ENCODE measurements around the gene AIFM3.

AIFM3 gene

DNA sequence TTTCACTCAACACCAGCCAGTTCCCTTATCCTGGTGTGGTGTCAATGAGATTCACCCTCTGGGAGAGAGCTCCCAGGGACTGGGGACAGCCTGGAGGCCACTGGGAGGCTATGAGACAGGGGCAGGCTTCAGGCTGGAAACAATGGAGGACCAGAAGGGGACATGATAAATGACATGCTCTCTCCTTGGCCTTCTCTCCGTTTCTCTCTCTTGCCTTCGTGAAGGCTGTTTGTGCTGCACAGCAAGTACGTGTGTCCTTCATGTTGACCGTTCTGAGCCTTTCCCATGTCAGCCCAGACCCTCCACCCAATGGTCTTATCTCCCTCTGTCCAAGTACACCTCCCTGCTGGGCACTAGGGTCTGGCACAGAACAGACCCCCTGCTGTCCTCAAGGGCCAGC lies 13.5 kb downstream of the AIFM3 start:
- no peaks in the 10 kb centered on the region for H3K27me3 ChIP-seq (ENCODE audit: insufficient read depth, low read length, poor library complexity, severe bottlenecking)
- H4K20me1 ChIP-seq (ENCODE audit: insufficient read depth, low read length, poor library complexity, severe bottlenecking): no peaks in the 10 kb centered on the region
- H3K4me3 ChIP-seq (ENCODE audit: low read length, poor library complexity, severe bottlenecking): no peak overlapping the region
- no peaks in the 10 kb centered on the region for H3K9me2 ChIP-seq (replicated peaks; ENCODE audit: low read depth, low read length)
- H3K4me2 ChIP-seq (ENCODE audit: low read depth, low read length, poor library complexity, severe bottlenecking): peak overlapping the region; percentile 95
- no peak for TF ChIP-seq EZH2phosphoT487 (IDR thresholded peaks at IDR 0.05; ENCODE audit: borderline replicate concordance)
- TF ChIP-seq, protein P1, sequence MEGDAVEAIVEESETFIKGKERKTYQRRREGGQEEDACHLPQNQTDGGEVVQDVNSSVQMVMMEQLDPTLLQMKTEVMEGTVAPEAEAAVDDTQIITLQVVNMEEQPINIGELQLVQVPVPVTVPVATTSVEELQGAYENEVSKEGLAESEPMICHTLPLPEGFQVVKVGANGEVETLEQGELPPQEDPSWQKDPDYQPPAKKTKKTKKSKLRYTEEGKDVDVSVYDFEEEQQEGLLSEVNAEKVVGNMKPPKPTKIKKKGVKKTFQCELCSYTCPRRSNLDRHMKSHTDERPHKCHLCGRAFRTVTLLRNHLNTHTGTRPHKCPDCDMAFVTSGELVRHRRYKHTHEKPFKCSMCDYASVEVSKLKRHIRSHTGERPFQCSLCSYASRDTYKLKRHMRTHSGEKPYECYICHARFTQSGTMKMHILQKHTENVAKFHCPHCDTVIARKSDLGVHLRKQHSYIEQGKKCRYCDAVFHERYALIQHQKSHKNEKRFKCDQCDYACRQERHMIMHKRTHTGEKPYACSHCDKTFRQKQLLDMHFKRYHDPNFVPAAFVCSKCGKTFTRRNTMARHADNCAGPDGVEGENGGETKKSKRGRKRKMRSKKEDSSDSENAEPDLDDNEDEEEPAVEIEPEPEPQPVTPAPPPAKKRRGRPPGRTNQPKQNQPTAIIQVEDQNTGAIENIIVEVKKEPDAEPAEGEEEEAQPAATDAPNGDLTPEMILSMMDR (conservative IDR thresholded peaks at IDR 0.05; ENCODE audit: low read length): no peak
- peak overlapping the region; percentile 98 for H3K9ac ChIP-seq (ENCODE audit: low read depth, low read length, poor library complexity, severe bottlenecking)
- no peaks in the 10 kb centered on the region for H3K9me3 ChIP-seq (ENCODE audit: insufficient read depth, low read depth, low read length)
- H3F3A ChIP-seq (ENCODE audit: low read depth): no peaks in the 10 kb centered on the region
- no peak overlapping the region for H2AFZ ChIP-seq (ENCODE audit: low read length)
- H3K36me3 ChIP-seq (ENCODE audit: insufficient read depth, low read length): no peaks in the 10 kb centered on the region
- peaks cover 15% of the 10 kb centered on the region for H3K4me1 ChIP-seq (ENCODE audit: insufficient read depth, low read length, poor library complexity, severe bottlenecking)
- H3K79me2 ChIP-seq (ENCODE audit: insufficient read depth, low read length): peaks cover 14% of the 10 kb centered on the region; the same call in 1 of the 2 replicates

GRCh38 chr22:20980938-20981722 lies 14.1 kb downstream of the AIFM3 start:
- TF ChIP-seq, protein P1 (conservative IDR thresholded peaks at IDR 0.05; ENCODE audit: low read length): no peak
- no peak for TF ChIP-seq EZH2phosphoT487 (IDR thresholded peaks at IDR 0.05; ENCODE audit: borderline replicate concordance)
- Histone ChIP-seq H2AFZ (ENCODE audit: low read length) (peak overlapping the region; percentile 97; the same call in 1 of the 2 replicates), H3K4me3 (ENCODE audit: low read length, poor library complexity, severe bottlenecking) (peak overlapping the region; percentile 97), H3K27me3 (ENCODE audit: insufficient read depth, low read length, poor library complexity, severe bottlenecking) (no peaks in the 10 kb centered on the region), H3K4me1 (ENCODE audit: insufficient read depth, low read length, poor library complexity, severe bottlenecking) (peaks cover 15% of the 10 kb centered on the region), H3K9ac (ENCODE audit: low read depth, low read length, poor library complexity, severe bottlenecking) (peak overlapping the region; percentile 98), H3F3A (ENCODE audit: low read depth) (no peaks in the 10 kb centered on the region), H3K9me3 (ENCODE audit: insufficient read depth, low read depth, low read length) (no peaks in the 10 kb centered on the region), H3K9me2 (replicated peaks; ENCODE audit: low read depth, low read length) (no peaks in the 10 kb centered on the region), H3K4me2 (ENCODE audit: low read depth, low read length, poor library complexity, severe bottlenecking) (peak overlapping the region; percentile 95), H4K20me1 (ENCODE audit: insufficient read depth, low read length, poor library complexity, severe bottlenecking) (no peaks in the 10 kb centered on the region), H3K36me3 (ENCODE audit: insufficient read depth, low read length) (no peaks in the 10 kb centered on the region), H3K79me2 (ENCODE audit: insufficient read depth, low read length) (peaks cover 14% of the 10 kb centered on the region; the same call in 1 of the 2 replicates)

DNA sequence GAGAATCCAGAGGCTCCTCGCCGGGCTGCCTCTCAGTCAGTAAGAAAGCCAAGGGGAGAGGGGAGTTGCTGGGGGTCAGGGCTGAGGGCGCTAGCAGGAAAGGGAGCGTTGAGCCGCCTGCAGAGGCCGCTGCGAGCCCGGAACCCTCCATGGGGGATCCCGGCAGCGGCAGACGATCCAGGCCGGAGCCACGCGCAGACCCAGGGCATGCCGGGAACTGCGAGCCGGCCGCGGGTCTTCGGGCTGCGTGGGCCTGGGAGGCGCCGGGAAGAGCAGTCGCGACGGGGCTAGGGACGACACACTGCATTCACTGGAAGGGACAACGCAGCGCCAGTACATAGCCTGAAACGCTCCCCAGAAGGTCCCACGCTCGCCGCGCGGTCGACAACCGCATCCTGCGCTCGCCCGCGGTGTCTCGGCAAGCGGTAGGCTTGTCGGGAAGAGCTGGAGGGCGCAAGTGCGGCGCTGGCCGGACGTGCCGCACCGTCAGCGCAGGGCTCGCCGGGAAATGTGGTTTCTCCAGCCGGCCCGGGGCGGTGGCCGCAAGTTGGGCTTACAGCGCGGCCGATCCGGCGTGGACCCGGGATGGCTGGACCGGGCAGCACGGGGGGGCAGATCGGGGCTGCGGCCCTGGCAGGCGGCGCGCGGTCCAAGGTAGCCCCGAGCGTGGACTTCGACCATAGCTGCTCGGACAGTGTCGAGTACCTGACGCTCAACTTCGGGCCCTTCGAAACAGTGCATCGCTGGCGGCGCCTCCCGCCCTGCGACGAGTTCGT lies 14.9 kb downstream of the AIFM3 start, which contains the start of gene LZTR1:
LZTR1 (plus strand) TSS at position 511 of the 776 bp plus-strand sequence; CDS start at position 586, 75 bp downstream.
- H3K4me3 ChIP-seq (ENCODE audit: low read length, poor library complexity, severe bottlenecking): peak within 1 kb of the TSS; percentile 97
- peak within 1 kb of the TSS; percentile 99 for H3K4me2 ChIP-seq (ENCODE audit: low read depth, low read length, poor library complexity, severe bottlenecking)
- peaks cover 15% of the 10 kb centered on the region for H3K4me1 ChIP-seq (ENCODE audit: insufficient read depth, low read length, poor library complexity, severe bottlenecking)
- H3K9me3 ChIP-seq (ENCODE audit: insufficient read depth, low read depth, low read length): no peaks in the 10 kb centered on the region
- peak within 1 kb of the TSS; percentile 97 for H2AFZ ChIP-seq (ENCODE audit: low read length)
- peak within 1 kb of the TSS; percentile 98 for H3K9ac ChIP-seq (ENCODE audit: low read depth, low read length, poor library complexity, severe bottlenecking)
- no peak for TF ChIP-seq EZH2phosphoT487 (IDR thresholded peaks at IDR 0.05; ENCODE audit: borderline replicate concordance)
- TF ChIP-seq, protein P1 (conservative IDR thresholded peaks at IDR 0.05; ENCODE audit: low read length): peak; percentile 67
- H3K27me3 ChIP-seq (ENCODE audit: insufficient read depth, low read length, poor library complexity, severe bottlenecking): no peaks in the 10 kb centered on the region
- peaks cover 14% of the 10 kb centered on the region; the same call in 1 of the 2 replicates for H3K79me2 ChIP-seq (ENCODE audit: insufficient read depth, low read length)
- H3K36me3 ChIP-seq (ENCODE audit: insufficient read depth, low read length): no peaks in the 10 kb centered on the region
- H3F3A ChIP-seq (ENCODE audit: low read depth): no peaks in the 10 kb centered on the region
- no peaks in the 10 kb centered on the region for H3K9me2 ChIP-seq (replicated peaks; ENCODE audit: low read depth, low read length)
- H4K20me1 ChIP-seq (ENCODE audit: insufficient read depth, low read length, poor library complexity, severe bottlenecking): no peaks in the 10 kb centered on the region
